Body of pancreas (tissue), 4 donors: Measurements from ENCODE around the gene SLC17A9. TPM values are rescaled to one million over a fixed set of nuclear protein-coding genes. Genes with fewer than 3 reads are reported as not detected.

Experiments used
- ATAC-seq: fragments of 150-250 bp; one replicate; pipeline ENCODE4 v1.9.1; 2016
- DNase-seq, 4 donors: peaks; one replicate each; pipeline ENCODE4 v3.0.0-alpha.2; 2019
- H3K27ac ChIP-seq, 4 donors: fragments of 200-600 bp; sonication (generic); 1 replicate in 3 of 4; 2 replicates in 1 of 4; pipeline versions ENCODE4 v1.5.1 to v1.6.1; 2016 to 2019; ENCODE audit warnings: mild to moderate bottlenecking in 1 of 4, mixed read lengths in 1 of 4, moderate library complexity in 1 of 4
- H3K27me3 ChIP-seq, 2 donors: fragments of 200-600 bp; sonication (generic); one replicate each; pipeline ENCODE4 v1.6.0; 2016; ENCODE audit warnings: mild to moderate bottlenecking in 1 of 2
- H3K36me3 ChIP-seq, 2 donors: fragments of 200-600 bp; sonication (generic); replicated peaks in 1 of 2; 2 replicates each; pipeline ENCODE4 v1.5.1; 2016; ENCODE audit warnings: low read depth in 2 of 2; ENCODE audit not compliant: insufficient read depth in 1 of 2
- H3K4me1 ChIP-seq: fragments of 200-600 bp; sonication (generic); one replicate; pipeline ENCODE4 v1.6.0; 2016
- H3K4me3 ChIP-seq, 2 donors: fragments of 200-600 bp; sonication (generic); 1 replicate in 1 of 2; 2 replicates in 1 of 2; pipeline ENCODE4 v1.5.1; 2016 to 2019
- H3K9me3 ChIP-seq, 3 donors: fragments of 200-600 bp; sonication (generic); 1 replicate in 2 of 3; 2 replicates in 1 of 3; pipeline ENCODE4 v1.5.1; 2016
- POLR2A ChIP-seq, 3 donors: fragments of 450-650 bp; IDR thresholded peaks; one replicate each; pipeline ENCODE4 v1.6.1; 2016; ENCODE audit warnings: antibody characterized with exemption in 3 of 3, mild to moderate bottlenecking in 2 of 3
- WGBS, 2 donors: methylation state at CpG; one replicate each; pipeline ENCODE4 v1.1.5; 2017; 5-methylcytosine and 5-hydroxymethylcytosine counted together
- intact Hi-C: fragments of 100-400 bp; cut with DNase I; formaldehyde crosslinking; loops from one replicate; pipeline ENCODE4 v1.15.1; 2023
- total RNA-seq, 2 donors: library from RNA; depleted of rRNA; stranded (reverse); fragments of >200 nt; gene quantifications; one replicate each; pipeline ENCODE4 v1.1.0, GENCODE V29; 2016
- TF ChIP-seq, protein P1 (sequence below), 7 experiments: fragments of 450-650 bp in 4 of 7; fragments of 200-600 bp in 3 of 7; sonication (generic) in 3 of 7; IDR thresholded peaks; one replicate each; pipeline ENCODE4 v1.5.1; 2016 to 2019; ENCODE audit warnings: antibody characterized with exemption in 7 of 7

The SLC17A9 gene
- total RNA-seq, 2 donors from 2014 or later: 0.78 to 4.9 TPM

DNA sequence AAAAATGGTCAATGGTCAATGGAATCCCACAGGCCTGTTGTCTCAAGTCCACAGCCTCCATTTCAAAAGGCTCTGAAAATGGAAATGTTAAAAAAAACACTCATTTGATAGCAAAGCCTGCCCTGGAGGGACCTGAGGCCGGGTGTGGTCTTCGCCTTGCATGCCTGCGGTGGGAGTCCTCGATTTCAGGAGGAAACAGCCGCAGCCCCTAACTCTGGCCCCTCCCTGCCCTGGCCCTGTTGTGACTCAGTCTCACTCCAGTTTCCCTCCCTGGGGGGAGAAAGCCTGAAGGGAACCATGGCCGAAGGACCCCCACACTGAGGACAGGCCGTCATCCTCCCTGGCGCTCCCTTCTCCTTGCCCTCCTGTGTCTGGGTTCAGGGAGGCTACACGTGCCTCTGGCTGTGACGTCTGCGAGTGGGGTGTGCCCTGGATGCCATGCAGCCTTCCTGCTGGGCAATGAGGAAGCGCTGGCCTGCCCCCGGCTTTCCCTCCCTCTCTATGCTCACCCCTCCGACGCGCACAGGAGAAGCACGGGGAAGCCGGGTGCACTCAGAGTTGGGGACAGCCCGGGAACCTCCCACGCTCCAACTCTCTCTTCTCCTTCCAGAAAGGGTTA lies 45.0 kb downstream of the SLC17A9 start:
- 25 to 33% methylated on average over 13 to 20 of the region's 20 CpGs for WGBS, 2 donors
- no peak overlapping the region for H3K27ac ChIP-seq
- intact Hi-C loops: no loop called here
- no peaks in the 10 kb centered on the region for H3K36me3 ChIP-seq
- H3K9me3 ChIP-seq: no peaks in the 10 kb centered on the region
- no peaks in the 10 kb centered on the region for H3K27me3 ChIP-seq
- no peak for ATAC-seq
- no peak overlapping the region for H3K4me3 ChIP-seq
- no peak for DNase-seq
- TF ChIP-seq POLR2A (IDR thresholded peaks at IDR 0.05): no peak
- TF ChIP-seq, protein P1, sequence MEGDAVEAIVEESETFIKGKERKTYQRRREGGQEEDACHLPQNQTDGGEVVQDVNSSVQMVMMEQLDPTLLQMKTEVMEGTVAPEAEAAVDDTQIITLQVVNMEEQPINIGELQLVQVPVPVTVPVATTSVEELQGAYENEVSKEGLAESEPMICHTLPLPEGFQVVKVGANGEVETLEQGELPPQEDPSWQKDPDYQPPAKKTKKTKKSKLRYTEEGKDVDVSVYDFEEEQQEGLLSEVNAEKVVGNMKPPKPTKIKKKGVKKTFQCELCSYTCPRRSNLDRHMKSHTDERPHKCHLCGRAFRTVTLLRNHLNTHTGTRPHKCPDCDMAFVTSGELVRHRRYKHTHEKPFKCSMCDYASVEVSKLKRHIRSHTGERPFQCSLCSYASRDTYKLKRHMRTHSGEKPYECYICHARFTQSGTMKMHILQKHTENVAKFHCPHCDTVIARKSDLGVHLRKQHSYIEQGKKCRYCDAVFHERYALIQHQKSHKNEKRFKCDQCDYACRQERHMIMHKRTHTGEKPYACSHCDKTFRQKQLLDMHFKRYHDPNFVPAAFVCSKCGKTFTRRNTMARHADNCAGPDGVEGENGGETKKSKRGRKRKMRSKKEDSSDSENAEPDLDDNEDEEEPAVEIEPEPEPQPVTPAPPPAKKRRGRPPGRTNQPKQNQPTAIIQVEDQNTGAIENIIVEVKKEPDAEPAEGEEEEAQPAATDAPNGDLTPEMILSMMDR (IDR thresholded peaks at IDR 0.05): no peak
- H3K4me1 ChIP-seq: no peaks in the 10 kb centered on the region

DNA sequence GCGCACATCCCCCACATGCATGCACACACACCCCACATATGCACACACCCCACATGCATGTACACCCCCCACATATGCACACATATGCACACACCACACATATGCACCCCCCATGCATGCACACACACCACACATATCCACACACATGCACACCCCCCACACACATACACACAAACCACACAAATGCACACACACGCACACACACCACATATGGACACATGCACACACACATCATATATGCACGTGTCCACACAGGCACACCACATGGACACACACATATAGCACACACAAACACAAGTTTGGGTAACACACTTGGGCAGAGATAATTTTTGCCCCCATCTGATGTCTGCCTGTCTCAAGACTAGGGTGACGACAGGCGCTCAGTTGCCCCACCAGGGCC lies 45.9 kb downstream of the SLC17A9 start:
- H3K9me3 ChIP-seq: no peaks in the 10 kb centered on the region
- peaks cover 0 to under 1% of the 10 kb centered on the region in 2 donors for H3K27me3 ChIP-seq
- H3K27ac ChIP-seq: no peak overlapping the region
- WGBS, 2 donors: 54 to 72% methylated on average over 5 of the region's 5 CpGs
- no peak overlapping the region for H3K4me3 ChIP-seq
- H3K36me3 ChIP-seq: no peaks in the 10 kb centered on the region
- intact Hi-C loops: no loop called here
- ATAC-seq (no peak), DNase-seq (no peak)
- TF ChIP-seq, protein P1 (IDR thresholded peaks at IDR 0.05): no peak
- TF ChIP-seq POLR2A (IDR thresholded peaks at IDR 0.05): no peak
- no peaks in the 10 kb centered on the region for H3K4me1 ChIP-seq

DNA sequence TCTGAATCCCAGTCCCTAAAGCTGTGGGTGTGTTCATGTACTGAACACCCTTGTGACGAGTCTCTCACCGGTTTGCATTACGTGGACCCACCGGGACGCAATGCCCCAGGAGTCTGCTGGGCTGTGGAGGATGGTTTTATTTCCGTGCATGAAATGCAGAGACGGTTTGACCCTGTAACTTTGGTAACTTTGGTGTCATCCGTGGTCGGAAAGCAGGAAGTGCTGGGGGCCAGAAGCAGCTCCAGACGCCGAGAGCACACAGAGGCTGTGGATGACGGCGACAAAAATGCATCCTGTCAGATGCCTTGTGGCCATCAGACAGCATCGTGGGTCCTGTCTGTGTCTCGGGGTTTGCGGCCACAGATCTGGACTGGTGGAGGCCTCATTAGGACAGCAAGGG lies 47.1 kb downstream of the SLC17A9 start:
- 40 to 52% methylated on average over 11 to 16 of the region's 16 CpGs for WGBS, 2 donors
- Histone ChIP-seq H3K27ac (no peak overlapping the region), H3K36me3 (no peaks in the 10 kb centered on the region), H3K4me1 (no peaks in the 10 kb centered on the region), H3K27me3 (peaks cover 0 to 4% of the 10 kb centered on the region in 2 donors), H3K4me3 (no peak overlapping the region), H3K9me3 (no peaks in the 10 kb centered on the region)
- TF ChIP-seq, protein P1 (IDR thresholded peaks at IDR 0.05): no peak
- TF ChIP-seq POLR2A (IDR thresholded peaks at IDR 0.05): no peak
- ATAC-seq (no peak), DNase-seq (no peak)
- intact Hi-C loops: no loop called here

DNA sequence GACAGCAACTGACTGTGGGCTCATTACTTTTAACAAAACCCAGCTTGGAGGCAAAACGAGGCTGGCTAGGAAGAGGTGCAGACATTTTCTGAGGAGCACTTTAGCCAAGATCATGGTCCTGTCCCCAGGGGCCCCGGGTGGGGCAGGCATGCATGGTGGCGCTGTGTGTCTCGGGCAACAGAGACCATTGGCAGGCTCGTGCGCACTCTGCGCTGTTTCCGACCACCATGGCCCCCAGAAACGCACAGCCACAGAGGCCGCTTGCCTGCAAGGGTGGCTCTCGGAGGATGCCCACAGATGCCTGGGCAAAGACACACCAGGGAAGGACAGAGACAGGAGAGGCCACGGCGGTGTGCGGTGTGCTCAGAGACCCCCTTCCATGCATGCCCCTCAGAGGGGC lies 47.5 kb downstream of the SLC17A9 start:
- intact Hi-C loops: loop anchor here (10.0 kb wide), 1 partner anchor 105 kb away; no protein-coding TSS in a partner anchor

More for the DNA sequence above, 47.5 kb downstream of the SLC17A9 start:
- TF ChIP-seq, protein P1 (IDR thresholded peaks at IDR 0.05): no peak
- TF ChIP-seq POLR2A (IDR thresholded peaks at IDR 0.05): no peak
- Histone ChIP-seq H3K4me3 (no peak overlapping the region), H3K27me3 (peaks cover 0 to 4% of the 10 kb centered on the region in 2 donors), H3K9me3 (no peaks in the 10 kb centered on the region), H3K27ac (no peak overlapping the region), H3K4me1 (no peaks in the 10 kb centered on the region), H3K36me3 (no peaks in the 10 kb centered on the region)
- ATAC-seq (no peak), DNase-seq (no peak)
- 69 to 70% methylated on average over 7 to 14 of the region's 14 CpGs for WGBS, 2 donors
